CD4-positive, alpha-beta T cell treated with Interleukin-15 for 4 hours (primary cell): ENCODE data around the gene DEFB126.
"Not testable (repeated sequence)": the region's sequence is repeated elsewhere in the genome, so short reads cannot be mapped to it uniquely, and the experiment has no call there.

Experiments
- DNase-seq: peaks from one replicate; pipeline ENCODE4 v3.0.0-alpha.2; 2020; ENCODE audit warnings: low spot score

Gene DEFB126

GRCh38 chr20:142290-142689 is at the start of gene DEFB126:
TSS of gene DEFB126 (plus strand) at chr20:142590. CDS start at chr20:142629, 39 bp downstream.
- DNase-seq: no peak

- DNase-seq: no peak
These were observed 48.7 kb upstream of the DEFB126 start for GRCh38 chr20:93641-94040.

- DNase-seq: no peak
These were observed 47.2 kb upstream of the DEFB126 start for GRCh38 chr20:95215-95614.

GRCh38 chr20:97691-98090 is 44.7 kb upstream of the DEFB126 start:
- DNase-seq: not testable (repeated sequence)

- no peak for DNase-seq
These were observed 40.4 kb upstream of the DEFB126 start for GRCh38 chr20:101975-102374.

GRCh38 chr20:103456-103855 is 38.9 kb upstream of the DEFB126 start:
- no peak for DNase-seq

GRCh38 chr20:112396-112795 is 30.0 kb upstream of the DEFB126 start:
- no peak for DNase-seq

GRCh38 chr20:117518-117917 is 24.9 kb upstream of the DEFB126 start:
- DNase-seq: no peak

- not testable (repeated sequence) for DNase-seq
These were observed 12.5 kb upstream of the DEFB126 start for GRCh38 chr20:129786-130323.

- DNase-seq: no peak
These were observed 4.5 kb upstream of the DEFB126 start for GRCh38 chr20:137668-138490.

GRCh38 chr20:145877-146276 is 3.5 kb downstream of the DEFB126 start:
- DNase-seq: no peak

GRCh38 chr20:152131-152530 is 9.7 kb downstream of the DEFB126 start:
- DNase-seq: no peak

GRCh38 chr20:157154-157553 is 14.8 kb downstream of the DEFB126 start, which contains the start of gene DEFB127:
TSS of gene DEFB127 (plus strand) at chr20:157454. CDS start at chr20:157545, 91 bp downstream.
- no peak for DNase-seq

GRCh38 chr20:164618-165017 is 22.2 kb downstream of the DEFB126 start:
- no peak for DNase-seq

- DNase-seq: no peak
These were observed 26.5 kb downstream of the DEFB126 start for GRCh38 chr20:168876-169275.

- no peak for DNase-seq
These were observed 41.9 kb downstream of the DEFB126 start for GRCh38 chr20:184288-184687.

GRCh38 chr20:187733-188132 is 45.3 kb downstream of the DEFB126 start:
- no peak for DNase-seq

GRCh38 chr20:189611-190010 is 47.2 kb downstream of the DEFB126 start, which contains the start of gene DEFB128:
TSS of gene DEFB128 (minus strand) at chr20:189711. CDS start at chr20:189623, 88 bp downstream.
- DNase-seq: no peak
